Stimulated activated CD8-positive, alpha-beta memory T cell treated with anti-CD3 and anti-CD28 coated beads, Interleukin-4, amount 100 ng/mL, for 1 hour (primary cell): ENCODE data around the gene CADM4.
A peak's percentile ranks its signal among the peaks of the same experiment; 100 is the strongest.
"Not testable (repeated sequence)": the region's sequence is repeated elsewhere in the genome, so short reads cannot be mapped to it uniquely, and the experiment has no call there.

Source experiments
- DNase-seq, 2 donors: peaks; one replicate each; pipeline ENCODE4 v3.0.0-alpha.2; 2020; ENCODE audit warnings: low read depth in 2 of 2, low spot score in 1 of 2

The CADM4 gene, protein sequence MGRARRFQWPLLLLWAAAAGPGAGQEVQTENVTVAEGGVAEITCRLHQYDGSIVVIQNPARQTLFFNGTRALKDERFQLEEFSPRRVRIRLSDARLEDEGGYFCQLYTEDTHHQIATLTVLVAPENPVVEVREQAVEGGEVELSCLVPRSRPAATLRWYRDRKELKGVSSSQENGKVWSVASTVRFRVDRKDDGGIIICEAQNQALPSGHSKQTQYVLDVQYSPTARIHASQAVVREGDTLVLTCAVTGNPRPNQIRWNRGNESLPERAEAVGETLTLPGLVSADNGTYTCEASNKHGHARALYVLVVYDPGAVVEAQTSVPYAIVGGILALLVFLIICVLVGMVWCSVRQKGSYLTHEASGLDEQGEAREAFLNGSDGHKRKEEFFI

DNA sequence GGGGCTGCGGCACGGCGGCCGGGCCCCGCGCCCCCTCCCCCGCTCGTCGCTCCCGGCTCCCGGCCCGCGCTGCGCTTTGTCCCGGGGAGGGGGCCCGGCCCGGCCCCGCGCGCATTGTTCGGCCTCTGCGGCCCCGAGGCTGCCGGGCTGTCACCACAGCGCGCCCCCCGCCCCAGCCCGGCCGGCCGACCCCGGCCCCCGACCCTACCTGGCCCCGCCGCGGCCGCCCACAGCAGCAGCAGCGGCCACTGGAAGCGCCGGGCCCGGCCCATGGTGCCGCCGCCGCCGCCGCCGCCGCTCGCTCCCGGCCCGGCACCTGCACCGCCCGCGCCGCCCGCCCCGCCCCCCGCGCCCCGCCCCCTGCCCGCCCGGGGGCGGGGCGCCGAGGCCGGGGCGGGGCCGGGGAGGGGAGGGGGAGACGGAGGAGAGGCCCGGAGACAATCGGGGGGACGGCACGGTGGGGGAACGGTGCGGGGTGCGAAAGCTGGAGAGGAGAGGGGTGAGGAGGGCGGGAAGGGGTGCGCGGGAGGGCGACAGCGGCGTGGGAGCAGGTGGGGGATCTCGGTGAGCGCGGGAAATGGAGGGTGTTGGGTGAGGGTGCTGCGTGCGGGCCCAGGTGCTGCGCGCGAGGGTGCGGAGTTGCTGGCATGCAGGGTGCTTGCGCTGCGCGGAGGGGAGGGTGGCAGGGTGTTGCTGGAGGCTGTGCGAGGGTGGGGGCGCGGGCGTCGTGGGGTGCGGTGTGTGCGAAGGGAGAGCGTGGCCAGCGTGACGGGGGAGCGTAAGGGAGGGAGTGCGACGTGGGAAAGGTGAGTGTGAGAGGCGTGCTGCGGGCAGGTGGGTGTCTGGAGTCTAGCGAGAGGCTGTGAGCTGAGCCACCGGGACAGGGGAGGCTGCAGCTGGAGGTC lies at the start of gene CADM4:
CADM4 (minus strand) TSS at position 332 of the 905 bp plus-strand sequence; CDS start at position 272, 60 bp downstream.
- DNase-seq: peak in 1 of 2 donors; percentile 15

DNA sequence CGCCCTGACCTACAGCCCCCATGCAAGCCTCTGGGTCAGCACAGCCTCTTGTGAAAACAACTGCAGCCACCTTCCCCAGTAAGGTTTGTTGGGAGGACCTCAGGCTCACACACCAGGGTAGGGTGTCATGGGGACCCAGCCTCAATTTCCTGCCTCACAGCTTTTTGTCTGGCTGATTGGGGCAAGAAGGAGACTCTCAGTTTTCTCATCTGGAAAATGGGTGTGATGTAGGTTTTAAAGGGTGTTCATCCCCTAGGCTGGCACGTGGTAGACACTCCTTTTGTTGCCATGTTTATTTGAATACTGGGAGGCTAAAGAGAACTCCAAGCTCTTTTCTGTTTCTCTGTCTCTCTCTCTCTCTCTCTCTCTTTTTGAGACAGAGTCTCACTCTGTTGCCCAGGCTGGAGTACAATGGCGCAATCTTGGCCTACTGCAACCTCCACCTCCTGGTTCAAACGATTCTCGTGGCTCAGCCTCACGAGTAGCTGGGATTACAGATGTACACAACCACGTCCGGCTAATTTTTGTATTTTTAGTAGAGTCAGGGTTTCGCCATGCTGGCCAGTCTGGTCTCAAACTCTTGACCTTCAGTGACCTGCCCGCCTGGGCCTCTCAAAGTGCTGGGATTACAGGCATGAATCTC lies 48.5 kb upstream of the CADM4 start:
- no peak for DNase-seq

DNA sequence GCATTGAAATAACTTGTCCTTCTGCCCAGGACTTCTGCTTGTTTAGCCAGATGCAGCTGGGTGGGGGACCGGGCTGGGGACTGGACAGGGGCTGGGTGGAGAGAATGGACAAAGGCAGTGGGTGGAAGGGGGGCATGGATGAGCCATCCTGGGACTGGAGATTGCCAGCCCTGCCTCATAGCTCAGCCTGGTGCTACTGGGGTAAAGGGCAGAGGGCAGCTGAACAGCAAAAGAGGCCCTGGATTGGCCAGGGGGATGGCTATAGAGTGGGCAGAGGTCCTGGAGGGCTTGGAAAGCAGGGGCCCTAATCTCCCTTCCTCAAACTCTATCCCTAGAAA lies 48.0 kb upstream of the CADM4 start:
- DNase-seq: no peak

DNA sequence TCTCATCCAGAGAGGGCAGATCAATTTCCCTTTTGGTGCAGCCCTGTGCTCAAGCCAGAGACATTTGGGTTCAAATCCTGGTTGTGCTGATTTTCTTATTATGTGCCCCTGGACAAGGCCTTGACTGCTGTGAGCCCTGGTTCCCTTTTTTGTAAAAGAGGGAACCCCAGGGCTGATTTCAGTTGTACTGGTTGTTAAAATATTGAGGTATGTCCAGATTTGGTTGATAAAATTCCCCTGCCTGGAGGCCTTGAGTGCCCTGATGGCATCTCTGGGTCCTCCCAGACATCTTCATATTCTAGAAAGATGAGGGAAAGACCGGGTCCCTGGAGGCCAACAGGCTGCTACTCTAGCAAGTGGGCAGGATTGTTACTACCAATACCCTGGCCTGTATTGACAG lies 44.7 kb upstream of the CADM4 start:
- no peak for DNase-seq

DNA sequence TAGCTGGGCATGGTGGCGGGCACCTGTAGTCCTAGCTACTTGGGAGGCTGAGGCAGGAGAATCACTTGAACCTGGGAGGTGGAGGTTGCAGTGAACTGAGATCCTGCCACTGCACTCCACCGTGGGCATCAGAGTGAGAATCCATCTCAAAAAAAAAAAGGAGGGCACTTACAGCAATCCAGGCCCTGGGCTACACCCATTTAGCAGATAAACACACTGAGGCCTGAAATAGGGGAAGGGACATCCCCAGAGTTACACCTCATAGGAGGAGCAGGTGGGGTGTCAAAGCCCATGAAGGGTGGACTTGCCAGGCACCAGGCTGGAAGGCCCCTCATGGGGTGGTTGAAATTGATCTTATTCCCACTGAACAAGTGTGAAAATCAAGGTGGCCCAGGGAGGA lies 44.3 kb upstream of the CADM4 start:
- no peak for DNase-seq

DNA sequence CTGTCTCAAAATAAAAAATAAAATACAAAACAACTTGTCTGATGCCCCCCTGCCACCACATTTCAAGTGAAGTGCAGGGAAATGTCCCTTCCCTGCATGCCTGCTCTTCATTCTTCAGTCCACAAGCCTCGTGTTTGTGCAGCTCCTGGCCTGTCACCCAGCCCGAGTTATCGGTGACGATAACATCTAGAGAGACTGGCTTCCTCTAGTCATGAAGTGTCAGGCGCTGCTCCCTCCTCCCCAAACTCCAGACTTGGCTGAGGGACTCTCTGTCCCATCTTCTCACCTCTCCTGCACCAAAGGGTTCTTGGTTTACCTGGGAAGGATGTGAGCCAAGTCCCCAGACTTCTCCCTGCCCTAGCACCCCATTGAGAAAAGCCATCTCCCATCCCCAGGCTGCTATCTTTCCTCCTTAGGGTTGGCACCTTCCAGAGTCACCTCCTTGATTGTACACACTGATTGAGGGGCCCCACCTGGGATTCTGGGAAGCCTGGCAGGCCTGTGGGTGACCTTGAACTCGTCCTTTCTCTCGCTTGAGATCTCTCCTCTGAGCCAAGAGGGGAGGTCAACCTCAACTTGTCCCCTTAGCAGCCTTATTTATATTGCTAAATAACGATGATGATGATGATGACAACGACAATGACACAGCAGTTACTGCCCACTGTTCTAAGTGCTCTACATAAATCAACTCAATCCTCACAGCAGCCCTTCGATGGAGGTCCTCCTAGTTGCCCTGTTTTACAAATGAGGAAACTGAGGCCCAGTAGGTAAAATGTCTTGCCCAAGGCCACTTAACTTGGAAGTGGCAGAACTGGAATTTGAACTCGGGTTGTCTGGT lies 43.4 kb upstream of the CADM4 start:
- no peak for DNase-seq

DNA sequence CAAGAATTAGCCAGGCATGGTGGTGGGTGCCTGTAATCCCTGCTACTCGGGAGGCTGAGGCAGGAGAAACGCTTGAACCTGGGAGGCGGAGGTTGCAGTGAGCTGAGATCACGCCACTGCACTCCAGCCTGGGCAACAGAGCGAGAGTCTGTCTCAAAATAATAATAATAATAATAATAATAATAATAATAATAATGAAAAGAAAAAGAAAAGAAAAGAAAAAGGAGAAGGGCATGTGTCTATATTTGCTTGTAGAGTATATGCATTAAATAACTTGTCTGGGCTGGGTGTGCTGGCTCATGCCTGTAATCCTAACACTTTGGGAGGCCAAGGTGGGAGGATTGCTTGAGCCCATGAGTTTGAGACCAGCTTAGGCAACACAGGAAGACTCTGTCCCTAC lies 42.6 kb upstream of the CADM4 start:
- DNase-seq: not testable (repeated sequence)

DNA sequence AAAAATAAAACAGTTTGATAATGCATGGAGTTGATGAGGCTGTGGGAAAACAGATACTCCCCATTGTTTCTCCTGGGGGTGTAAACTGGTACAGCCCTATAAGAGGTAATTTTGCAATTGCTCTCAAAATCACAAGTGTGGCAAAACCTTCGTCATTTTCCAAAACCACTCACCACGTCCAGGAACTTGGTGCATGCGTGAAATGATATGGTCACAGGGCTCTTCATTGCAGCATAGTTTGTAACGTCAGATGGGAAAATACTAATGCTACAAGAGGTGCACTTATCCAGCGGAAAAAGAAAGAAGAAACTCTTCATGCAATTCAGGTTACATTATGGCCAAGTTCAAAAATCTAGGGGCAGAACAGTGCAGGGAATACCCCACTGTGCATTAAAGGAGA lies 42.2 kb upstream of the CADM4 start:
- DNase-seq: no peak

DNA sequence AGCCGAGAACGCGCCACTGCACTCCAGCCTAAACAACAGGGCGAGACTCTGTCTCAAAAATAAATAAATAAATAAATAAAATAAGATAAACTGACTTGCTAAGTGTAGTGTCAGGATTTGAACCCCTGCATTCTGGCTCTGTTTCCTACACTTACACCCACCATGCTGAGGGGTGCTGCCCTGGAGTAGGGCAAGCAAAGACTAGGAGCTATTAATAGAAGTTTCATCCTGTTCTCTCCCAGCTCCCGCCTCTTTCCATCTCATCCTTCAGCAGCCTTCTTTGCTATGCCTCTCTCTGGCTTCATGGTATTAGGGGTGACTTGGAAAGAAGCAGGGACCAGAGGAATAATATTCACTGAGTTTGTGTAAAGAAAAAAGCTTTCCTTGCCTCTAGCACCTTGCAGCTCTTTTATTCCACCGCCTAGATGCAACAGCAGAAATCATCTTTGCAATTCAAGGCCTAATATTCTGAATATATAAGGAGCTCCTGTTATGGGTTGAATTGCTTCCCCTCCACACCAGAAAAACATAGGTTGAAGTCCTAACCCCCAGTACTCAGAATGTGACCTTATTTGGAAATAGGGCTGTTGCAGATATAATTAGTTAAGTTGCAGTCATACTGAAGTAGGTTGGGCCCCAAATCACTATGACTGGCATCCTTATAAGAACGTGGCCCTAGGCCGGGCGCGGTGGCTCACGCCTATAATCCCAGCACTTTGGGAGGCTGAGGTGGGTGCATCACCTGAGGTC lies 39.0 kb upstream of the CADM4 start:
- DNase-seq: no peak

DNA sequence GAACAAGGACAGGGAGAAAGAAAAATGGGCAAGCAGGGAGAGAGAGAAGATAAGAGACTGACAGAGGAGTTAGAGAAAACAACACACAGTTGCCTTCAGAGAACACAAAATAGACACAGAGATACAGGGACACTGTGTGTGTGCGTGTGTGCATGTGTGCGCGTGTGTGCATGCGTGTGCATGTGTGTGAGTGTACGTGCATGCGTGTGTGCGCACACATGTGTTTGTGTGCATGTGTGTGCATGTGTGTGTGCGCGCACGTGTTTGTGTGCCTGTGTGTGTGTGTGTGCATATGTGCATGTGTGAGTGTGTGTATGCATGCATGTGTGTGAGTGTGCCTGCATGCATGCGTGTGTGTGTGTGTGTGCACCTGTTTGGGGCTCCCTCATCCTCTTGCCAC lies 36.3 kb upstream of the CADM4 start:
- no peak for DNase-seq

DNA sequence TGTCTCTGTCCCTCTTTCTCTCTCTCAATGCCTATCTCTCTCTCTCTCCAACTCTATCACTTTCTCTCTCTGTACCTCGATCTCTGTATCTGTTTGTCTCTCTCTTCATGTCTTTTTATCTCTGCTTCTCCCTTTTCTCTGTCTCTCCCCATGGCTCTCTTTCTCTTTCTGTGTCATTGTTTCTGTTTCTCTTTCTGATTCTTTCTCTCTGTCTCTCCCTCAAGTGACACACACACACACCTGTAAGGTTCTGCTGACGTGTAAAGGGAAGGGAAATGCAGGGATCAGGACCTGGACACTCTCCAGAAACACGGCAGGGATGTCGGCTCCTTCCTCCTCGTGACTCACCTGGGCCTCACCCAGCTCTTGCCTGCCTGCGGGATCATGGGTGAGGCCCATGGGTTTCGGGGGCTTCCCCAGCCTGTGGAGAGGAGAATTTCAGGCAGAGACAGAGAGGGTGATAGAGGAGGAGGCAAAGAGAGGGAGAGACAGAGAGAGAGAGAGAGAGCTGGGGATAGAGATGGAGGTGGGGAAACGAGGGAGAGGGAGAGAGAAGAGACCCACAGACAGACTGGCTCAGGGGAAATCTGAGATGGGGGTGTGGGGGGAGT lies 35.7 kb upstream of the CADM4 start:
- no peak for DNase-seq

DNA sequence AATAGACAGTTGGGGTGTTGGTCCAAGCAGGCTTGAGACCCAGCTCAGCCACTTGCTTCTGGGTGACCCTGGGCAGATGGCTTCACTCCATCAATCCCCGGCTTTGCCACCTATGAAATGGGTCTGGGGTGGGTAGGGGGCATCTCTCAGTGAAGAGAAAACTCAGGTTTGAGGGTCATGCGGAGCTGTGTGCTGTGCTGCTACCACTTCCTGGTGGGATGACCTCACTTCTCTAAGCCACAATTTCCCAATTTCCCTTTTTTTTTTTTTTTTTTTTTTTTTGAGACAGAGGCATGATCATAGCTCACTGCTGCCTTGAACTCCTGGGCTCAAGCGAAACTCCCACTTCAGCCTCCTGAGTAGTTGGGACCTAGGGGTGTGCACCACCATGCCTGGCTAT lies 34.9 kb upstream of the CADM4 start:
- no peak for DNase-seq

DNA sequence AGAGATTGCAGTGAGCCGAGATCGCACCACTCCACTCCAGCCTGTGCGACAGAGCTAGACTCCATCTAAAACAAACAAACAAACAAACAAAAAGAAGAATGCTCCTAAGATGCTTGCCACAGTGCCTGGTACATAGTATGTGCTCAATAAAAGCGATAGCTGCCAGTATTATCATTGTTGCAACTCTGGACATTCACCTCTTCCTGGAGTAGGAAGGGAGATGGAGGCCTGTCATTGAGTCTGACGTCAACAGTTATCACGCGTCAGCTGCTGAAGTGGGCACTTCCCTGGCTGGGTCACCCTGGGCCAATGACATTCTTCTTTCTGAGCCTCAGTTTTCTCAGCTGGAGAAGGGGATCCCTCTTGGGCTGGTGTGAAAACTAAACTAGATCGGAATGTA lies 34.5 kb upstream of the CADM4 start:
- no peak for DNase-seq

DNA sequence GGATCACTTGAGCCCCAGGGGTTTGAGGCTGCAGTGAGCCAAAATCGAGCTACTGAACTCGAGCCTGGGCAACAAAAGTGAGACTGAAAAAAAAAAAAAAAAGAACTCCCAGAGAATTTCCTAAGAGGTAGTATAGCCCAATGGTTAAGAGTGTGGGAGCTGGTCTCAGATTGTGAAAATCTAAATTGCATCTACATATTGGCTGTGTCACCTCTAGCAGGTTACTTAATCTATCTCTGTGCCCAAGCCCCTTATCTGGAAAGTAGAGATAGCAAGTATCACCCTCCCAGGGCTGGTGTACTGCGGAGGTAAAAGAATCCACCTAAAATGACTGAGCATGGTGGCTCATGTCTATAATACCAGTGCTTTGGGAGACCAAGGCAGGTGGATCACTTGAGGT lies 34.0 kb upstream of the CADM4 start:
- no peak for DNase-seq

DNA sequence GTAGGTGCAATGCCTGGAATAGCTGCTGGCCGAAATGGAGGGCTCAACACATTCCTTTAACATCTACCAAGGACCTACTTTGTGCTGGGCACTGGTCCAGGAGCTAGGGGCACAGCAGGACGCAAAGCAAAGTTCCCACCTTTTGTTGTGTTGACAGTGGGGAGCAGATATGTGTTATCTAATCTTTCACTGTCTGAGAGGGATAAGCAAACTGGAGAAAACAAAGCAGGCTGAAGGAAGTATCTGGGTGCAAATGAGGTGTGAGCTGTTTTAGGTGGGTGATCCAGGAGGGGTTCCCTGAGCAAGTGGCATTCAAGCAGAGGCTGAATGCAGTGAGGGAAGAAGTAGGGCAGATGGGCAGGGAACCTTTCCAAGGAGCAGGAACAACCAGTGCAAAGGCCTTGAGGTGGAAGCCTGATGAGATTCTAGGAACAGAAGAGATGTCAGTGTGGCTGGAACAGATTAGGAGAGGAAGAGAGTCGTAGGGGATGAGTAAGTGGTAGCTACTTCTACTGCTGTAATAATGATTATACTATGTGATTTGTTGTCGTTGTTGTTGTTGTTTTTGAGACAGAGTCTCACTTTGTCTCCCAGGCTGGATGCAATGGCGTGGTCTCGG lies 32.5 kb upstream of the CADM4 start:
- DNase-seq: no peak

DNA sequence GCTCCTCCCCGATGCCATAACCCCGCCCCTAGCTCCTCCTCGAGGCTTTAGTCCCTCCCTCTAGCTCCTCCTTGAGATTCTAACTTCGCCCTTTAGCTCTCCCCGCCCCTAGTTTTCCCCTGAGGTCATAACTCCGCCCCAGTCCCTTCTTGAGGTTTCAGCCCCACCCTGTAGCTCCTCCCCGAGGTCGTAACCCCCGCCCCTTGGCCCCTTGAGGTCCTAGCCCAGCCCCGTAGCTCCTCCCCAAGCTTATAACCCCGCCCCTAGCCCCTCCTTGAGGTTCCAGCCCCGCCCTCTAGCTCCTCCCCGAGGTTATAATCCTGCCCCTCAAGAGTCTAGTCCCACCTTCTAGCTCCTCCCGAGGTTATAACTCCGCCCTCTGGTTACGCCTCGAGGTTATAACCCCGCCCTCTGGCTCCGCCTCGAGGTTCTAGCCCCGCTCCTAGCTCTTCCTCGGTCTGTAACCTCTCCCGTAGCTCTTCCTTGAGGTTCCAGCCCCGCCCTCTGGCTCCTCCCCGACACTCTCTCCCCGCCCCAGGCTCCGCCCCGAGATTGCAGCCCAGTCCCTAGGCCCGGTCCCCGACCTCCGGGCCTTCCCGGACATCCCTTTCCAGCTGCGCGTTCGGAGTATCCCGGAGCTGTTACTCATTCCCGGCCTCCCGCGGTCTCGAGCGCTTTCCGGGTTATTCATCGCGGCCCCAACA lies 28.9 kb upstream of the CADM4 start:
- peak; percentile 80 to 87 for DNase-seq

DNA sequence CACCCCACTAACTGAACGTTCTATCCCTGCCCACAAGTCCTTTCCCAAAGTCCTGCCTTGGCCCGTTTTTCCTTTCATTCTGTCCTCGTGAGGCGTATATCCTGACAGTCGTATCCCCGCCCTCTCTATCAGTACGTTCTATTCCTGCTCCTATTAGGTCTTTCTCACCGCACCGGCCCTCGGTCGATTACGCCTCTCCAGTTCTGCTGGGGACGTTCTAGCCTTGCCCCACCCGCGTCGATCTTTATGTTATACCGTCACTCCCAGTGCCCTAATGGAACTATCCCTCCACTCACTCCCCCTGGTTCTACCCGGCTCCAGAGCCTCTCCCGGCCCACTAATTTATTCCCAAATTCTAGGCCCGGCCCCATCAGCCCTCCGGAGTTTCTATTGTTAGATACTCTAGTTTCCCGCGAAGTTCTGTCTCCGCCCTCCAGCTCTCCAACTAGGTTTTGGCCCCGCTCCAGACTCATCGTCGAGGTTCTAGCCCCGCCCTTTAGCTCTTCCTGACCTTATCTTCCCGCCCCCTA lies 28.3 kb upstream of the CADM4 start:
- DNase-seq: no peak

DNA sequence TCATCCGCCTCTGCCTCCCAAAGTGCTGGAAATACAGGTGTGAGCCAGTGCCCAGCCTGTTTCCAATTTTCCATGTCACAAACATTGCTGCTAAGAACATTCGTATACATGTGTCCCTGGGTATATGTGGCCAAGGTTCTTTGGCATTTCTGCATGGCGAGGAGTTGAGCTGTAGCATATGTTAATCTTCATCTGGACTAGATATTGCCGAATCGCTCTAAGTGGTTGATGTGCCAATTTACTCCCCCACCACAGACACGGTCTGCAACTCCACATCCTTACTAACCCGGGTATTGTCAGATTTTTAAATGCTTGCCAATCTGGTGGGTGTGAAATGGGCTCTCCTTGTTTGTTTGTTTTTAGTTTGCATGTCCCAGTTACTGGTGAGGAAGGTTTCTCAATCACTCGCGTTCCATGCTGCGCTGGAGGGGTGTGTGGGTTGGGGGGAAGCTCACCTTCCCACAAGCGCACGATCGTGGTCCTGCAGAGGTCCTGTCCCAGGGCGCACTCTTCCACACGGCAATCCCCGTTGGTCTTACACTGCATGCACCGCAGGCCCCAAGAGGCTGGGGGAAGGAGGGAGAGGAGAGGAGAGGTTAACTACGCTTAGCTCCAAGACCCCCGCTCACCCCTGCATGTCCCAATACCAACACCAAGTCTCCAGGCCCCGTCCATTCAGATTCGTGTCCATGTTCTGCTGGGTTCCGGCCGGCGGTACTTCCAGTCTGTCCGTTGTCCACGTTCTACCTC lies 27.7 kb upstream of the CADM4 start:
- no peak for DNase-seq
